Activated T-helper 1 cell treated with anti-CD3 and anti-CD28 coated beads, Interleukin-12 subunit alpha, Interleukin-12 subunit beta, Interleukin-2, Interleukin-4 antibody, amounts not matched to agents 30 ng/mL and 10 ng/mL and 1 ng/mL, durations not matched to agents 14 hours and 24 hours and 36 hours (primary cell): ENCODE measurements around the gene ENDOG. TPM values are rescaled to one million over a fixed set of nuclear protein-coding genes. Genes with fewer than 3 reads are reported as not detected.
"Not testable (repeated sequence)": the region's sequence is repeated elsewhere in the genome, so short reads cannot be mapped to it uniquely, and the experiment has no call there.

Experiments
- DNase-seq: peaks from one replicate; pipeline ENCODE4 v3.0.0; 2021; ENCODE audit warnings: low spot score
- H3K27ac Mint-ChIP-seq: one replicate; pipeline ENCODE4 v1.8.0; 2021; ENCODE audit warnings: mild to moderate bottlenecking, mixed read lengths
- H3K27me3 Mint-ChIP-seq: one replicate; pipeline ENCODE4 v1.8.0; 2022; ENCODE audit warnings: mild to moderate bottlenecking, moderate library complexity, mixed read lengths; ENCODE audit not compliant: insufficient read depth
- H3K36me3 Mint-ChIP-seq: one replicate; pipeline ENCODE4 v1.8.0; 2021; ENCODE audit warnings: low read depth, mixed read lengths
- H3K4me1 Mint-ChIP-seq: one replicate; pipeline ENCODE4 v1.8.0; 2021; ENCODE audit warnings: low read depth, mixed read lengths
- H3K4me3 Mint-ChIP-seq: one replicate; pipeline ENCODE4 v1.8.0; 2021; ENCODE audit warnings: mild to moderate bottlenecking, moderate library complexity, mixed read lengths
- H3K9me3 Mint-ChIP-seq: one replicate; pipeline ENCODE4 v1.8.0; 2021; ENCODE audit warnings: mixed read lengths
- intact Hi-C: fragments of 100-400 bp; cut with micrococcal nuclease; formaldehyde crosslinking; loops from one replicate; pipeline ENCODE4 v1.15.1; 2024
- total RNA-seq: library from RNA; stranded (reverse); gene quantifications from 2 replicates; pipeline ENCODE4 v1.2.3, GENCODE V29; 2022

The ENDOG gene
- total RNA-seq, 1 donor from 2014 or later = 26.2 TPM

- H3K4me3 Mint-ChIP-seq = no peak overlapping the region
- intact Hi-C loops = no loop called here
- DNase-seq = no peak
- H3K27me3 Mint-ChIP-seq = no peaks in the 10 kb centered on the region
- H3K9me3 Mint-ChIP-seq = no peaks in the 10 kb centered on the region
- H3K36me3 Mint-ChIP-seq = peaks cover 38% of the 10 kb centered on the region
- H3K27ac Mint-ChIP-seq = no peak overlapping the region
- H3K4me1 Mint-ChIP-seq = peaks cover 23% of the 10 kb centered on the region
Measured at GRCh38 chr9:128825923-128826700, 7.8 kb downstream of the ENDOG start.

- Mint-ChIP-seq H3K36me3 (peaks cover 26% of the 10 kb centered on the region), H3K27ac (peak overlapping the region; percentile 88), H3K9me3 (no peaks in the 10 kb centered on the region), H3K4me1 (peaks cover 23% of the 10 kb centered on the region), H3K4me3 (peak overlapping the region; percentile 97), H3K27me3 (no peaks in the 10 kb centered on the region)
- intact Hi-C loops = loop anchor here (2.0 kb wide), 1 partner anchor 41 kb away; the partner anchor contains the start of gene TBC1D13
- no peak for DNase-seq
Measured at GRCh38 chr9:128828267-128828666, 10.0 kb downstream of the ENDOG start.

GRCh38 chr9:128828719-128829452 lies 10.6 kb downstream of the ENDOG start:
- H3K4me3 Mint-ChIP-seq = peak overlapping the region; percentile 97
- peak overlapping the region; percentile 88 for H3K27ac Mint-ChIP-seq
- peaks cover 26% of the 10 kb centered on the region for H3K36me3 Mint-ChIP-seq

GRCh38 chr9:128829477-128830251 lies 11.4 kb downstream of the ENDOG start, which contains the start of gene SPOUT1:
Gene SPOUT1 (minus strand): TSS chr9:128829794. CDS start chr9:128829780, 14 bp downstream.
- Mint-ChIP-seq H3K4me1 (peaks cover 23% of the 10 kb centered on the region), H3K27me3 (no peaks in the 10 kb centered on the region), H3K36me3 (peaks cover 23% of the 10 kb centered on the region), H3K27ac (peak within 1 kb of the TSS; percentile 88), H3K9me3 (no peaks in the 10 kb centered on the region), H3K4me3 (peak within 1 kb of the TSS; percentile 97)
- peak; percentile 95 for DNase-seq
- intact Hi-C loops = loop anchor here (1.0 to 2.0 kb wide), 8 partner anchors 11 to 282 kb away; partner anchors contain the start of genes DOLK, ENDOG, LRRC8A and NUP188

More at GRCh38 chr9:128828719-128829452, 10.6 kb downstream of the ENDOG start:
- Mint-ChIP-seq H3K27me3 (no peaks in the 10 kb centered on the region), H3K4me1 (peaks cover 23% of the 10 kb centered on the region), H3K9me3 (no peaks in the 10 kb centered on the region)
- no peak for DNase-seq
- intact Hi-C loops = loop anchor here (1.0 to 2.0 kb wide), 8 partner anchors 11 to 282 kb away; partner anchors contain the start of genes DOLK, ENDOG, LRRC8A and NUP188

GRCh38 chr9:128833696-128834095 lies 15.4 kb downstream of the ENDOG start:
- intact Hi-C loops = no loop called here
- DNase-seq = no peak
- Mint-ChIP-seq H3K4me1 (peaks cover 5% of the 10 kb centered on the region), H3K36me3 (peaks cover 7% of the 10 kb centered on the region), H3K4me3 (no peak overlapping the region), H3K27me3 (no peaks in the 10 kb centered on the region), H3K9me3 (no peaks in the 10 kb centered on the region), H3K27ac (no peak overlapping the region)

GRCh38 chr9:128835246-128836210 lies 17.2 kb downstream of the ENDOG start:
- Mint-ChIP-seq H3K27me3 (no peaks in the 10 kb centered on the region), H3K9me3 (no peaks in the 10 kb centered on the region), H3K36me3 (peaks cover 2% of the 10 kb centered on the region), H3K27ac (no peak overlapping the region), H3K4me1 (no peaks in the 10 kb centered on the region), H3K4me3 (no peak overlapping the region)
- DNase-seq = no peak
- intact Hi-C loops = no loop called here

- Mint-ChIP-seq H3K9me3 (no peaks in the 10 kb centered on the region), H3K36me3 (peaks cover 2% of the 10 kb centered on the region), H3K4me3 (no peak overlapping the region), H3K27ac (no peak overlapping the region), H3K4me1 (no peaks in the 10 kb centered on the region), H3K27me3 (no peaks in the 10 kb centered on the region)
- no peak for DNase-seq
- intact Hi-C loops = no loop called here
Measured at GRCh38 chr9:128836509-128837145, 18.3 kb downstream of the ENDOG start.

GRCh38 chr9:128838338-128838737 lies 20.0 kb downstream of the ENDOG start:
- Mint-ChIP-seq H3K4me1 (no peaks in the 10 kb centered on the region), H3K36me3 (peaks cover 2% of the 10 kb centered on the region), H3K27me3 (no peaks in the 10 kb centered on the region), H3K27ac (no peak overlapping the region), H3K9me3 (no peaks in the 10 kb centered on the region), H3K4me3 (no peak overlapping the region)
- no peak for DNase-seq
- intact Hi-C loops = no loop called here

- no peak for DNase-seq
- H3K27ac Mint-ChIP-seq = no peak overlapping the region
- no peaks in the 10 kb centered on the region for H3K4me1 Mint-ChIP-seq
- H3K9me3 Mint-ChIP-seq = no peaks in the 10 kb centered on the region
- intact Hi-C loops = no loop called here
- H3K4me3 Mint-ChIP-seq = no peak overlapping the region
- no peaks in the 10 kb centered on the region for H3K36me3 Mint-ChIP-seq
- no peaks in the 10 kb centered on the region for H3K27me3 Mint-ChIP-seq
Measured at GRCh38 chr9:128840524-128840923, 22.2 kb downstream of the ENDOG start.

GRCh38 chr9:128841694-128842492 lies 23.6 kb downstream of the ENDOG start:
- H3K27ac Mint-ChIP-seq = no peak overlapping the region
- intact Hi-C loops = no loop called here
- no peaks in the 10 kb centered on the region for H3K9me3 Mint-ChIP-seq
- H3K4me1 Mint-ChIP-seq = no peaks in the 10 kb centered on the region
- no peaks in the 10 kb centered on the region for H3K27me3 Mint-ChIP-seq
- H3K36me3 Mint-ChIP-seq = no peaks in the 10 kb centered on the region
- DNase-seq = no peak
- no peak overlapping the region for H3K4me3 Mint-ChIP-seq

GRCh38 chr9:128843171-128843570 lies 24.9 kb downstream of the ENDOG start:
- H3K27me3 Mint-ChIP-seq, H3K4me3 Mint-ChIP-seq, DNase-seq, H3K36me3 Mint-ChIP-seq, intact Hi-C loops, H3K9me3 Mint-ChIP-seq, H3K27ac Mint-ChIP-seq, H3K4me1 Mint-ChIP-seq: not testable (repeated sequence)
